GM18511 (cell line): Measurements from ENCODE around the gene MACROH2A2.
A peak's percentile ranks its signal among the peaks of the same experiment; 100 is the strongest.
"Not testable (repeated sequence)": the region's sequence is repeated elsewhere in the genome, so short reads cannot be mapped to it uniquely, and the experiment has no call there.

Experiments
- ATAC-seq: cut with Tn5 transposase; IDR thresholded peaks from one replicate; pipeline ENCODE4 v1.9.1; 2021; ENCODE audit warnings: mild to moderate bottlenecking, moderate library complexity; ENCODE audit not compliant: unreplicated experiment

Gene MACROH2A2

DNA sequence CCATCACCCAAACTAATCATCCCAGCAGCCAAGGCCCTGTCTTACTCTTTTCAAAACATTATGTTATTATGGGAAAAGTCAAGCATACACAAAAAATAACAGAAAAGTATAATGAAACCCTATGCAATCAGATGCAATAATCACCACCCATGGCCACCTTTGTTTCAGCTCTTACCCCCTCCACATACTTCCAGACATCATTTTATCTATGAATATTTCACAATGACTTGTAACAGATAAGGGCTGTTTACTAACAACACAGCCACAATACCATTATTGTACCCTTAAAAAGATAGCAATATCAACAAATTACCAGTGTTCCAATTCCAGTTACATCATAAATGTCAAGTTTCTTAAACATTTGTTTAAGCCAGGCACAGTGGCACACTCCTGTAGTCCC is 44.8 kb downstream of the MACROH2A2 start:
- ATAC-seq, result no peak

DNA sequence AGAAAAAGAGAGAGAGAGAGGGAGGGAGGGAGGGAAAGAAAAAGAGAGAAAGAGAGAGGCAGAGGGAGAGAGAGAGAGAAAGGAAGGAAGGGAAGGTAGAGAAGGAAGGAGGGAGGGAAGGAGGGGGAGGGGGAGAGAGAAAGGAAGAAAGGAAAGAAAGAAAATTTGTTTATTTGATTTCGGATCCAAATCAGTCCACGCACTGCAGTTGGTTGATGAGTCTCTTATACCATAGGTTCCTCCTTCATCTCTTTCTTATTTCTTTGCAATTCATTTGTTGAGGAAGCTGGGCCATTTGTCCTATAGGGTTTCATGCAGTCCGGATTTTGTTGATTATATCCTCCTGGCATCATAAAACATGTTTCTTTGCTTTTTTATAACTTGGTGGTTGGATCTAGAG is 45.6 kb downstream of the MACROH2A2 start:
- no peak for ATAC-seq

DNA sequence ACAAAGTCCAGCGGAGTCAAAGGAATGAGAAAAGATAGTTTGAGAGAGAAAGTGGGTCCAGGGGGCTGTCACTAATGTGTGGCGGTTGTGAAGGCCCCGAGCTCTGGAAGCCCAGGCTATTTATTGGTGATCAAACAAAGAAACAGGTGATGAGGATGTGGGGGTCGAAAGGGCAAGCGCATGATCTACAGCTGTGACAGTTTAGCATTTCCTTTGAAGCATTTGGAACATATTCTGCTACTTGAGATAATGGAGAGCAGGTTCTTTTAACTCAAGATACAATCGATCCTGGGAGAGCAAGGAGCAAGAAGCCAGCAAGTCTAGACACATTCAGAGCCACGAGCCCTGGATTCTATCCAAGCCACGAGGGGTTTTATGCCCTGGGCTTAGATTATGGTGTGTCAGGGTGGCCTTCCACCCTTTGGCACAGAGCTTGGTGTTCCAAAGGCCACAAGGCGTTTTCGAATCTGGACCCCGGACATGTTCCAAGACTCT is 48.5 kb downstream of the MACROH2A2 start:
- not testable (repeated sequence) for ATAC-seq

DNA sequence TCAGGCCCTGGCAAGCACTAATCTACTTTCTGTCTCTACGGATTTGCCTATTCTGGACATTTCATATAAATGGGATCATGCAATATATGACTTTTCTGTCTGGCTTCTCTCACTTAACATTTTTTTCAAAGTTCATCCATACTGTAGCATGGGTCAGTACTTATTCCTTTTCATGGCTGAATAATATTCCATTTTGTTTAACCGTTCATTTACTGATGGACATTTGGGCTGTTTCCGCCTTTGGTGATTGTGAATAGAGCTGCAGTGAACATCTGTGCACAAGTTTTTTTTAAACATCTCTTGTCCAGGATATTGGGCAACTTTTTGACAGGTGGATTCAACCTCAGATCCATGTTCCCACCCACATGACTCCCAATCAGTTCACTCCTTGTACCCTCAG is 49.0 kb downstream of the MACROH2A2 start:
- ATAC-seq, result no peak

DNA sequence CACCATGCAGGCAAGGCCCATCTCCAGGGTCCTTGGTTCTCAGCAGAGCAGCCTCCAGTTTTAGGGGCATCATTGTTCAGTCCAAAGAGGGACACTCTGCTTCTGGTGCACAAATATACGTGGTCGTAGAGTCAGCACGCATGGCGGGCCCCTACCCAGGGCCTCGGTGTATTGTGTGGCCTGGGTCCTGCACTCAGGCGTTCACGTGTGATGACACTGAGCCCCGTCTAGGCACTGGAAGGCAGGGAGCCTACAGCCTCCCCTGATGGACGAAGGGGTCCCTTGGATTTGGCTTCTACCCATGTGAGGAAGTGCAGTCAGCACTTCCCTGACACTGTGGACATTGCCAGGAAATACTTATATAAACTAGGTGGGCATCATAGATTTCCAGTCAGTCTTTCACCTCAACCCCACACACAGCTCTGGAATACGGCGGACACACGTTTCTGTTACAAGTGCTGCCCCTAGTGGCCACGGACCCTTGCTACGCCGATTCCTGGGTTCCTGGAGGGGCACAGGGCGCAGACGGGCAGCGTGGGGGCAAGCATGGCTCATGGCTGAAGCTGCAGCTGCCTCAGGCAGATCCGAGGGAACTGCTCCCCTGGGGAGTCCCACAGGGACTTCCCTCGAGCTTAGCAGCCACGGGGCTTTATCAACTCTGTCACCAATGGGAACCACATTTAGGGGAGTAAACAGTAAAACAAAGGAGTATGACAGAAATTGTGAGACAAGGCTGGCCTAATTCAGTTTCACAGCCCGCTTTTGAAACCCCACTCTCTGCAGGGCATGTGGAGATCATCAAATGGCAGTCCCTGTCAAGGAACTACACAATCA is 54.5 kb downstream of the MACROH2A2 start:
- peak; percentile 66 for ATAC-seq

DNA sequence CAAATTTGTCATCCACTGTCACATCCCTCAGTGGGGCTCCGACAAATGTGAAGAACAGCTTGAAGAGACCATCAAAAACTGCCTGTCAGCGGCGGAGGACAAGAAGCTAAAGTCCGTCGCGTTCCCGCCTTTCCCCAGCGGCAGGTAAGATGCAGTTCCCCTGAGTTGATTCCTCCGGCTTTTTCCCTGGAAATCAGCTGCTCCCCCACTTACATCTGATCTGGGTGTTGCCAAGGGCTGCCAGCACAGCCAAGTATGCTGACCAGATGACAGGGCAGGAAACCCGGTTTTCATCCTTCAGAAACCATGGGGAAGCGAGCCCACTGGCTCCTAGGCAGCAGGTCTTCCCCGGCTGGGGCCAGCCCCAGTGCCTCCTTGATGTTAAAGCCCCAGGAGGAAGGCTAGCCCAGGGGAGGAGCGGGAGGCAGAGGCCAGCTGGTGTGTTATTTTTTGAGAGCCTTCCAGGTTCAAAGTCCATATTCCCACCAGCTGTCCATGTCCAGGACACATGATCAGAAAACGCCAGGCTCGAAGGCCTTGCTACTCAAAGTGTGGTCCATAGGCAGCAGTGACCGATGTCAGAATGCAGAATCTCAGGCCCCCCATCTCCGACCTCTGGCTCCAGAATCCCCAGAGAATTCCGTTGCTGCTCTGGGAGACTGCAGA is 56.6 kb downstream of the MACROH2A2 start:
- ATAC-seq, result no peak

DNA sequence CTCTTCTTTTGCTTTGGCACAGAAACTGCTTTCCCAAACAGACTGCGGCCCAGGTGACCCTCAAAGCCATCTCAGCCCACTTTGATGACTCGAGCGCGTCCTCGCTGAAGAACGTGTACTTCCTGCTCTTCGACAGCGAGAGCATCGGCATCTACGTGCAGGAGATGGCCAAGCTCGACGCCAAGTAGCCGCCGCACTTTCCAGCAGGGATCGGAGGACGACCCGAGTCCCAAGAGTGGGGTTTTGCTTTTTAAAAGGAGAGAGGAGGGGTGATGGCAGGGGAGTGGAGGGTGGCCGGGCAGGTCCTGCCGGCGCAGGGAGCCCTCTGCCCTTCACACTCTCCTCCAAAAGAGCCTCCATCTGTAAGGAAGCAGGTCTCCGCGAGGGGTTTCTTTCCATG is 58.9 kb downstream of the MACROH2A2 start:
- ATAC-seq, result no peak

DNA sequence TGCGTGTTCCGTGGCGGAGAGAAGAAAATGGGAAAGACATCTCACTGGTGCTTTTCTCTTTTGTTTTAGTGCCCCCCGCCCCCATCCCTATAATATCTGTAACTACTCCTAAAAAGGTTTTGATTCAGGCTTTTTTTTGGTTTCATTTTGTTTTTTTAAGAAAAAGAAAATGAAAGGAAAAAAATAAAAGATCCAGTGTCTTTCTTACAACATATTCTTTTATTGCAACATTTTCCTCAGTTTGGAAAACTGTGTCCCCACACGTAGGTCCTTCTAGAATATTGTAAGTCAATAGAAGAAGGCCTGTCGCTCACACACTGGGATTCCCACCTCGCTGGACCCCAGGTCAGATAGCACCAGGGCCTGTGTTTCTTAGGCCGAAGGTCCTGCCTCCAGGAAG is 59.4 kb downstream of the MACROH2A2 start:
- no peak for ATAC-seq

DNA sequence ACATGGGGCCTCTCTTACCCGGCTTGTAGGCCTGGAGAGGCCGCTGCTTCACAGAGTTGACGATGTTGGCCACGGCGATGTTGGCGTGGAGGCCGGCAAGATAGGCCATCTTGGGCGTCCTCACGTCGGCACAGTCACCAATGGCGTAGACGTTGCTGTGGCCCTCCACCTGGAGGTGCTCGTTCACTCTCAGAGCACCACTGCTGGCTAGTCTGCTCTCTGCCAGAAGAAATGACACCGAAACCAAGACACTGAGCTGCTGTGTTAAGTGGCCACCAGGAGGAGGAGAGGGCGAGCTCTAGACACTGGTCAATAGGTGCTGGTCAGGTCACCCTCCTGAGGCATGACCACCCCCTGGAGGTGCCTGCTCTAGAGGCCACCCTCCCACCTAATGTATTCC is 62.3 kb downstream of the MACROH2A2 start:
- no peak for ATAC-seq

DNA sequence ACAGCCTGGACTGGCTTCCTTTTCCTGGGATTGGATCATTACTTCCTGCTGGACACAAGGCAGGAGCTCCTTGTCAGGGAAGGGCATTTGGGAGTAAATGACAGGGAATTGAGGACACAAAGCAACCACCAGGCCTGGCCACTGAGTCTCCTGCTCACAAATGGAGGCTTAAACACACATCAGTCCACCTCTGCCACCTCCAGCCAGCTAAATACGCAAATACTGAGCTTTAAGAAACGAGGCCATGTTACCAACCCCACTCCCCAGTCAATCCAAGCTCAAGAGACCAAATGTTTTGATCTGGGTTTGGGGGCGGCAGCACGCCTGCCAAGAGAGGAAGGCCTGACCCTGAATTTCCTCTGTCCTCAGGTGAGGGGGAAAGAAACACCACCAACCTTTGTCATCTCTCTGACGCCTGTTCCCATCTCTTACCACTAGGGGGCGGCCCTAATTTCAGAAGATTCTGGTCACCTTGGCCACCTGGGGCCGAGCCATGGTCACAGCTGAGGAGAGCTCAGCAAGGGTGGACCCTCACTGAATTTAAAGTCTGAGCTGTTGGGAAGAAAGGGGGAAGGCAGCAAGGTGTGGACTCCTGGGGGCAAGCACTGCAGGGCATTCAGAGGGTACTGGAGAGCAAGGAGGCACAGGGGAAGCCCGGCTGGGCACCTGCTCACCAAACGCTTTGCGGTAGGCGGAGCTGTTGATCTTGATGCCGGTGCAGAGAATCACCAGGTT is 63.5 kb downstream of the MACROH2A2 start:
- ATAC-seq, result no peak

DNA sequence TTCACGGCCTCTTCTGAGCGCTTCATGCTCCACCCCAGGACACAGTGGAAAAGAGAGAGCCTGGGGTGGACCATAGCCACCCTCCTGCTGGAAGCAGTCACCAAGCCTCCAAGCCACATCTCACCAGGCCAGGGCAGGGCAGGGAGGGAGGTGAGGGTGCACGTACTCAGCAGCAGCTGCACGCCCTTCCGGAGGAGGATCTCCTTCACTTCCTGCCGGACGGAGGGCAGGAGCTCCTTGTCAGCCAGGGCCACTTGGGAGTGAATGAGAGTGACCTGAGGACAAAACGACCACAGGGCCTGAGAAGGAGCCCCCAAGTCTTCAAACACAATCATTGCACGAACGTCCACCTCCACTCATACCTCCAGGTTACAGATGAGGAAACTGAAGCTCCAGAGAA is 65.0 kb downstream of the MACROH2A2 start:
- no peak for ATAC-seq

DNA sequence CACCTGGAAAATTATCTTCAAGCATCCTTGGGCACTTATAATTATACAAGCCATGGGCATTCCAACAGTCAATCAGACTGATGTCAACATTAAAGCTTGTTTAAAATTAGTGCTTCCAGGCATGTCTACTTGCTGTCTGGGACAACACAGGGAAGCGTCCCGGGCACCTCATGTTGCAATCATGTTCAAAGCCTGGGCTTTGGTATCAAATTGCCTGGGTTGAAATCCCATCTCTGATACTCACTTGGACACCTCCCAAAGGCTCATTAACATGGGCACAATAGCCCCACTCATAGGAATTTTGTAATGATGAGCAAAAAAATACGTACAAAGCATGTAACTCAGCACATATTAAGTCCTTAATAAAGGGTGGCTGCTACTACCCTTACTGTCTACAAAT is 65.5 kb downstream of the MACROH2A2 start:
- no peak for ATAC-seq

DNA sequence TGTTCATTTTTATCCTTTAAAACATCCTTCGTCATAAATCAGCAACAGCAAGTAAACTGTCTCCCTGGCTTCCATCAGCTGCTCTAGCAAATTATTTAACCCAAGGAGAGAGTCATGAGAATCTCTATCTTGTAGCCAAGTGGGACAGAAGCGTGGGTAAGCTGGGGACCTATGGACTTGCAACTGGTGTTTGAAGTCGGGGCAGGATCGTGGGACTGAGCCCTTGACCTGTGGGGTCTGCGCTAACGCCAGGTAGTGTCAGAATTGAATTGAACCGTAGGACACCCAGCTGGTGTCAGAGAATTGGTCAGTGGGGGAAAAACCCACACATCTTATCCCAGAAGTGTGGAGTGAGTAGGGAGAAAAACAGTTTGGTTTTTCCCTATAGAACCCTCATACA is 66.6 kb downstream of the MACROH2A2 start:
- ATAC-seq, result no peak

DNA sequence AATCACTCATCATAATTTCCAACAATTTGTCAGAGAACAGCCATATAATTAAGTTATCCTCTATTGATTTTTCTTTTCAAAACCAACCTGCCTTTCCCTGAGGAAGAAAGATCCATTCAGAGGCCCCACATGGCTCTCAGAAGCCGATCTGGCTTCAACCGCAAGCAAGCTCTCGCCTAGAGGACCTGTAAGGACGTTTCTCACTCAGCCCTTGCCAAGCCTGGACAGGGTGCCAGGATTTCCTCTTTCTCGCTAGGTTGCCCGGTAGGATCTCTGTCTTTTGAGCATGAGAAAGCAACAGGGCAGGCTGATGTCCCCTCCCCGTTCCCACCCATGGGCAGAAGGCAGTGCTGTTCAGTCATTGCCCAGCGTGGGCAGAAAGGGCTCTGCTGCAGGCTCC is 67.0 kb downstream of the MACROH2A2 start:
- no peak for ATAC-seq

DNA sequence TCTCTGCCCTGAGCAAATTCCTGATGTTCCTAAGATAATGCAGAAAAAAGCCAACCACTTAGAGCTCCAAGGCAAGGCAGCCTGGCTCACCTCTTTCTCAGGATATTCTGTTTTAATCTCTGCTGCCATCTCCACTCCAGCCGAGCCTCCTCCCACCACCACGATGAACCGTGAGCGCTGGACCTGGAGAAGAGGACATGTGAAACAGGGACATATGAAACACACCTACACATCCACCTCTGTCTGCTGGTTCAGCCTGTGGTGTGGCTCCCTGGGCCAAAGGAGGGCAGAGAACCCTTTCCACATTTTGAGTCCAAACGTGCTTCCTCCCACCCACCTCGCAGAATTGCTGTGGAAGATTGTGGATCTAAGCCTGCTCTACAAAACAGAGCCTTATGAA is 67.8 kb downstream of the MACROH2A2 start:
- no peak for ATAC-seq

DNA sequence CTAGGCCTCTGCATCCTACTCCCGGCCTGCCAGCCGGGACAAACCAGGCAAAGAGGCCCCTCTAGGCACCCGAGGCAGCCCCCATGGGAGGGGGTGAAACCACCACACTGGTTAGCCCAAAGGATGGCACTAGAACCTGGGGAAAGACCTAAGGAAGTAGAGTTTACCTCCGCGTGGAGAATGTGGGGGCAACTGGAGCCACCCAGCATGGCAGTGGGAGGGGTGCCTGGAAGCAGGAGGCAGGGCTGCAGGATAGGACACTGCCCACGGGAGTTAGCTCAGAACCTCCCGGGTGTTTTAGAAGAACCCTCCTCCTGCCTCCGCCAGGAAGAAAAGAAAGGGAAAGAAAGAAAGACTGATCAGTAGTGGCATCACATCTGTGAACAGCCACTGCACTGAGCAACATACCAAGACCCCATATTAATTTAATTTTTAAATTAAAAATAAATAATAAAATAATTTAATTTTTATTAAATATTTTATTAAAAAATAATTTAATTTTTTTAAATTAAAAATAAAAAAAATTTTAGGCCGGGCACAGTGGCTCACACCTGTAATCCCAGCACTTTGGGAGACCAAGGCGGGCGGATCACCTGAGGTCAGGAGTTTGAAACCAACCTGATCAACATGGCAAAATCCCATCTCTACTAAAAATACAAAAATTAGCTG is 68.8 kb downstream of the MACROH2A2 start:
- no peak for ATAC-seq

DNA sequence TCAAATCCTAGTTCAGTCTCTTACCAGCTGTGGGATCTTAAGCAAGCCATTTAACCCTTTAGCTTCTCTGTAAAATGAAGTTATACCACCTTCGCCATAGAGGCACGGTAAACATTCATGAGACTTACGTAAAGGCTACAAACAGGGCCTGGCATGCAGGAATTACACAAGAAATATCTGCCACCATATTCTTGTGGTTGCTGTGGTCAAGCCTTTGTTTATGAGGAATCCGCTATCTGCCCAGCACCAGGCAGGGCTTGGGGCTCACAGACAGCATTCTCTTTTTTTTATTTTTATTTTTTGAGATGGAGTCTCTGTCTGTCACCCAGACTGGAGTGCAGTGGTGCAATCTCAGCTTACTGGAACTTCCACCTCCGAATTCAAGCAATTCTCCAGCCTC is 70.1 kb downstream of the MACROH2A2 start:
- no peak for ATAC-seq

DNA sequence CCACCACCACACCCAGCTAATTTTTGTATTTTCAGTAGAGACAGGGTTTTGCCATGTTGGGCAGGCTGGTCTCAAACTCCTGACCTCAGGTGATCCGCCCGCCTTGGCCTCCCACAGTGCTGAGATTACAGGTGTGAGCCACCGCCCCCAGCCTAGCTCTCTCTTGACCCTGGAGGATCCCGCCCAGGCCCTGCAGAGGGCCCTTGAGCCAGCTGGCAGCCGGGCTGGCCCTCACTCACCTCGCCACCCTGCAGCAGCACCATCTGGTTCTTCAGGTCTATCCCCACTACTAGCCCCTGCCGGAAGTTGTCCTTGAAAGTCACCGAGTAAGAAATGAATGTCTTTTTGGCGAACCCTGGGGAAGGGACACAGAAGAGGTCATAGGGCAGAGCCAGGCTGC is 70.5 kb downstream of the MACROH2A2 start:
- not testable (repeated sequence) for ATAC-seq

DNA sequence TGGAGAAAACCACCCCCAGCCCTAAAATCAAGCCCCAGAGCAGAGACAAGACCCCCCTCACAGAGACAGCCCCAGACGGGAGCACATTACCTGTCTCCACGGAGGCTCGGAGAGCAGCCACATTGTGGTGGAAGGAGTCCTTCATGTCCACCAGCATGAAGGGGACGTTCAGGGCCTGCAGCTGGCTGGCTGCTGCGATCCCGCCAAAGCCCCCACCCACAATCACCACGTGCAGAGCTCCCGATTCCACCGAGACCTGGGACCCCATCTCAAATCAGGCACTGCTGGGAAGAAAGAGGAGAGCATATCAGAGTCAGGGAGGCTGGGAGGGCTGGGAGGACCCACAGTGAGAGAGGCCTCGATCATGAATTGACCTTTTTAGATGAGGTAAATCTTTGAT is 71.2 kb downstream of the MACROH2A2 start:
- ATAC-seq, result no peak

DNA sequence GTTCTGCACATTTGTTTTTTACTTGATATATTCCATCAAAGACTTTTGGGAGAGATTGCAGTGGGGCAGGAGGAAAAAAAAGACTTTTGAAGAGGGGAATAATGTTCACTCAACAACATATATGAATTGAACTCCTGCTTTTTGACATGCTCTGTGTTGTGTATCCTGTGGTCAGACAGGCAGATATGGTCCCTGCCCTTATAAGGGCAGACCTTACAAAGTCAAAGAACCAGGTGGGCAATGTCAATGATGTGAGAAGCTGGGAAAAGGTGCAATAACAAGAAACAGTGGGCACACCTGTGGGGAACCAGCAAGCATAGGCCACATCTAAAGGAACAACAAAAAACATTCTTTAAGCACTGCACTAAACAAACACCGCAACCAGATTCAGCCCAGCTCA is 71.8 kb downstream of the MACROH2A2 start:
- ATAC-seq, result no peak

DNA sequence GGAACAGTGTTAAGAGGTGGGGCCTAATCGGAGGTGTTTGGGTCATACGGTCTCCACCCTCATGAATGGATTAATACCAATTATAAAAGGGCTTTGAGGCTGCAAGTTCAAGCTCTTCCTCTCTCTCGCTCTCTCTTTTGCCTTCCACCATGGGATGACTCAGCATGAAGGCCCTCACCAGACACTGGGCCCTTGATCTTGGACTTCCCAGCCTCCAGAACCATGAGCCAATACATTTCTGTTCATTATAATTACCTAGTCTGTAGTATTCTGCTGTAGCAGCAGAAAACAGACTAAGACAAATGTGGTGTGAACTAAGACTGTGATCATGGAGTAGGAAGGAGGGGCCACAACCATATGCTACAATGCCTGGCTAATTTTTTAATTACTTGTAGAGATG is 72.3 kb downstream of the MACROH2A2 start:
- no peak for ATAC-seq
